ENCODE results near the gene PSMC6. TPM values are rescaled to one million over a fixed set of nuclear protein-coding genes. Genes with fewer than 3 reads are reported as not detected.

The PSMC6 gene
- total RNA-seq, 6 experiments from 2014 or later: 78.9 to 110 (median 95.3) TPM

- no peak overlapping the region; the same call in 1 of the 2 replicates for H3K27ac Mint-ChIP-seq
- no peak for TF ChIP-seq CTCF (IDR thresholded peaks at IDR 0.05)
- no peaks in the 10 kb centered on the region for H3K9me3 Mint-ChIP-seq
- H3K27me3 Mint-ChIP-seq (ENCODE audit: insufficient read depth): no peaks in the 10 kb centered on the region
- peaks cover 34% of the 10 kb centered on the region for H3K4me1 Mint-ChIP-seq (ENCODE audit: low read depth)
- no peaks in the 10 kb centered on the region for H3K36me3 Mint-ChIP-seq (ENCODE audit: low read depth)
- no peak for DNase-seq
- no peak overlapping the region for H3K4me3 Mint-ChIP-seq
Observed at GRCh38 chr14:52692248-52692962, 14.6 kb upstream of the PSMC6 start.

GRCh38 chr14:52693036-52693435 lies 14.0 kb upstream of the PSMC6 start:
- Mint-ChIP-seq H3K27me3 (ENCODE audit: insufficient read depth) (no peaks in the 10 kb centered on the region), H3K27ac (no peak overlapping the region), H3K4me3 (no peak overlapping the region; the same call in 1 of the 2 replicates), H3K4me1 (ENCODE audit: low read depth) (peaks cover 34% of the 10 kb centered on the region), H3K9me3 (no peaks in the 10 kb centered on the region), H3K36me3 (ENCODE audit: low read depth) (no peaks in the 10 kb centered on the region)
- no peak for DNase-seq
- TF ChIP-seq CTCF (IDR thresholded peaks at IDR 0.05): no peak

GRCh38 chr14:52693532-52693931 lies 13.5 kb upstream of the PSMC6 start:
- peak overlapping the region; percentile 91 for H3K4me3 Mint-ChIP-seq
- H3K4me1 Mint-ChIP-seq (ENCODE audit: low read depth): peaks cover 34% of the 10 kb centered on the region
- H3K36me3 Mint-ChIP-seq (ENCODE audit: low read depth): no peaks in the 10 kb centered on the region
- H3K27ac Mint-ChIP-seq: no peak overlapping the region
- H3K27me3 Mint-ChIP-seq (ENCODE audit: insufficient read depth): no peaks in the 10 kb centered on the region
- TF ChIP-seq CTCF (IDR thresholded peaks at IDR 0.05): no peak
- no peak for DNase-seq
- no peaks in the 10 kb centered on the region for H3K9me3 Mint-ChIP-seq

- Mint-ChIP-seq H3K4me3 (peak overlapping the region; percentile 91), H3K4me1 (ENCODE audit: low read depth) (peaks cover 34% of the 10 kb centered on the region), H3K36me3 (ENCODE audit: low read depth) (no peaks in the 10 kb centered on the region), H3K27ac (peak overlapping the region; percentile 89), H3K9me3 (no peaks in the 10 kb centered on the region), H3K27me3 (ENCODE audit: insufficient read depth) (no peaks in the 10 kb centered on the region)
- peak; percentile 23 for DNase-seq
- no peak for TF ChIP-seq CTCF (IDR thresholded peaks at IDR 0.05)
Observed at GRCh38 chr14:52694761-52695480, 12.1 kb upstream of the PSMC6 start.

GRCh38 chr14:52695481-52696091 lies 11.4 kb upstream of the PSMC6 start, which contains the start of gene ERO1A:
Gene ERO1A, minus strand, starts transcription at chr14:52695558. Its CDS starts 77 bp downstream, at chr14:52695481.
- DNase-seq: peak; percentile 75
- TF ChIP-seq CTCF (IDR thresholded peaks at IDR 0.05): peak; percentile 15; the same call in 1 of the 2 replicates
- Mint-ChIP-seq H3K9me3 (no peaks in the 10 kb centered on the region), H3K36me3 (ENCODE audit: low read depth) (no peaks in the 10 kb centered on the region), H3K27me3 (ENCODE audit: insufficient read depth) (no peaks in the 10 kb centered on the region), H3K4me1 (ENCODE audit: low read depth) (peaks cover 40% of the 10 kb centered on the region), H3K4me3 (peak within 1 kb of the TSS; percentile 91), H3K27ac (peak within 1 kb of the TSS; percentile 90)
